ENCODE results near the gene SLC41A3. TPM values are rescaled to one million over a fixed set of nuclear protein-coding genes. Genes with fewer than 3 reads are reported as not detected.

Gene SLC41A3
- total RNA-seq, 1 donor from 2014 or later: 31.6 TPM

- FAIRE-seq: no peak
- Mint-ChIP-seq H3K27me3 (ENCODE audit: low read depth, unreplicated experiment) (peaks cover 22% of the 10 kb centered on the region), H3K36me3 (ENCODE audit: low read depth, unreplicated experiment) (no peaks in the 10 kb centered on the region), H3K4me3 (ENCODE audit: unreplicated experiment) (no peak overlapping the region), H3K9me3 (ENCODE audit: unreplicated experiment) (no peaks in the 10 kb centered on the region), H3K4me1 (ENCODE audit: low read depth, unreplicated experiment) (no peaks in the 10 kb centered on the region), H3K27ac (ENCODE audit: unreplicated experiment) (no peak overlapping the region)
- TF ChIP-seq CTCF (IDR thresholded peaks at IDR 0.05; ENCODE audit: insufficient read depth, low read depth, low read length) (no peak), EZH2 (IDR thresholded peaks at IDR 0.05; ENCODE audit: insufficient read depth, low read length) (no peak)
- DNase-seq (ENCODE audit: low read depth): no peak
- Histone ChIP-seq H3K4me1 (ENCODE audit: insufficient read depth, low read length) (no peaks in the 10 kb centered on the region), H4K20me1 (ENCODE audit: insufficient read depth, low read length) (no peaks in the 10 kb centered on the region), H3K9me3 (ENCODE audit: insufficient read depth, low read depth, low read length) (no peaks in the 10 kb centered on the region), H2AFZ (ENCODE audit: low read depth, low read length) (no peak overlapping the region), H3K36me3 (ENCODE audit: insufficient read depth, low read length) (no peaks in the 10 kb centered on the region), H3K4me2 (ENCODE audit: low read length) (no peak overlapping the region), H3K79me2 (ENCODE audit: insufficient read depth, low read length) (no peaks in the 10 kb centered on the region), H3K4me3 (ENCODE audit: insufficient read depth, low read depth, low read length) (no peak overlapping the region), H3K9ac (ENCODE audit: low read length) (no peak overlapping the region), H3K27me3 (ENCODE audit: insufficient read depth, low read length) (peaks cover 2% of the 10 kb centered on the region), H3K27ac (ENCODE audit: low read depth, low read length) (no peak overlapping the region)
Observed at GRCh38 chr3:126124148-126124868, 40.4 kb upstream of the SLC41A3 start.

DNA sequence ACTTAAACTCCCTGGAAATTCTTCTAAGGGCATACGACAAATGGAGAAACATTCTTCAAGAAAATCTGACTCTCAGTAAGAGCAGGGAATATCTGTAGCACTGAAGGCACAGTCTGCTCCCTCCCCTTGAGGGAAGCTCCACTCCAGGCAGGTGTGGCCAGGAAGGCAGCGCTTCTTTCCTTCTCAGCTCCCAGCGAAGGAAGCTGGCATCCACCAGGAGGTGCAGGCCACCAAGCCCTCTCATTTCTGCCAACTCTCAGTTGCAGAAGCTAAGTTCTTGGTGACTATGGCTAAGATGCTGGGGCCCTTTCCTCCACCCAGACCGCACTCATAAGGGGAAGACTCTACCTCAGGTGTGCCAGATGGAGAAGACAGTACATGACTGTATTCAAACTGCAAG, 37.7 kb upstream of the SLC41A3 start:
- Histone ChIP-seq H3K9me3 (ENCODE audit: insufficient read depth, low read depth, low read length) (no peaks in the 10 kb centered on the region), H3K79me2 (ENCODE audit: insufficient read depth, low read length) (no peaks in the 10 kb centered on the region), H3K4me3 (ENCODE audit: insufficient read depth, low read depth, low read length) (no peak overlapping the region), H3K4me1 (ENCODE audit: insufficient read depth, low read length) (no peaks in the 10 kb centered on the region), H3K27ac (ENCODE audit: low read depth, low read length) (no peak overlapping the region), H4K20me1 (ENCODE audit: insufficient read depth, low read length) (no peaks in the 10 kb centered on the region), H3K36me3 (ENCODE audit: insufficient read depth, low read length) (no peaks in the 10 kb centered on the region), H3K4me2 (ENCODE audit: low read length) (no peak overlapping the region), H3K9ac (ENCODE audit: low read length) (no peak overlapping the region), H2AFZ (ENCODE audit: low read depth, low read length) (no peak overlapping the region), H3K27me3 (ENCODE audit: insufficient read depth, low read length) (peaks cover 2% of the 10 kb centered on the region)
- FAIRE-seq: no peak
- Mint-ChIP-seq H3K27ac (ENCODE audit: unreplicated experiment) (no peak overlapping the region), H3K4me1 (ENCODE audit: low read depth, unreplicated experiment) (no peaks in the 10 kb centered on the region), H3K27me3 (ENCODE audit: low read depth, unreplicated experiment) (peaks cover 26% of the 10 kb centered on the region), H3K4me3 (ENCODE audit: unreplicated experiment) (no peak overlapping the region), H3K9me3 (ENCODE audit: unreplicated experiment) (peaks cover 1% of the 10 kb centered on the region), H3K36me3 (ENCODE audit: low read depth, unreplicated experiment) (no peaks in the 10 kb centered on the region)
- TF ChIP-seq CTCF (IDR thresholded peaks at IDR 0.05; ENCODE audit: insufficient read depth, low read depth, low read length) (no peak), EZH2 (IDR thresholded peaks at IDR 0.05; ENCODE audit: insufficient read depth, low read length) (no peak)
- DNase-seq (ENCODE audit: low read depth): no peak

DNA sequence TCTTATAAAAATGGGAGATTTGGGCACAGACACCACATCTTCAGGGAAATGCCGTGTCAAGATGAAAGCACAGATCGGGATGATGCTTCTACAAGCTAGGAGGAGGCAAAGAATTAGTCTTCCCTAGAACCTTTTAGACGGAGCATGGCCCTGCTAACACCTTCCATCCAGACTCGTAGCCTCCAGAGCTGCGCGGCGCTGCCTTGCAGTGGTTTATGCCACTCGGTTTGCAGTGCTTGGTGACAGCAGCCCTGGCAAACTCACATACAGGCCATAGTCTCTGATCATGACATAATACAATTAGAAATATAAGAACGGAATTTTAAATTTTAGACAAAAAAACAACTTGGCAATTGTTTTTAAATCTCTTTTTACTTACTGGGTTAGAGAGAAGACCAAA, 37.1 kb upstream of the SLC41A3 start:
- Histone ChIP-seq H3K9me3 (ENCODE audit: insufficient read depth, low read depth, low read length) (no peaks in the 10 kb centered on the region), H3K9ac (ENCODE audit: low read length) (no peak overlapping the region), H3K36me3 (ENCODE audit: insufficient read depth, low read length) (no peaks in the 10 kb centered on the region), H2AFZ (ENCODE audit: low read depth, low read length) (no peak overlapping the region), H3K27ac (ENCODE audit: low read depth, low read length) (no peak overlapping the region), H3K27me3 (ENCODE audit: insufficient read depth, low read length) (peaks cover 2% of the 10 kb centered on the region), H3K4me2 (ENCODE audit: low read length) (no peak overlapping the region), H4K20me1 (ENCODE audit: insufficient read depth, low read length) (no peaks in the 10 kb centered on the region), H3K4me1 (ENCODE audit: insufficient read depth, low read length) (no peaks in the 10 kb centered on the region), H3K79me2 (ENCODE audit: insufficient read depth, low read length) (no peaks in the 10 kb centered on the region), H3K4me3 (ENCODE audit: insufficient read depth, low read depth, low read length) (no peak overlapping the region)
- Mint-ChIP-seq H3K36me3 (ENCODE audit: low read depth, unreplicated experiment) (no peaks in the 10 kb centered on the region), H3K4me1 (ENCODE audit: low read depth, unreplicated experiment) (no peaks in the 10 kb centered on the region), H3K27me3 (ENCODE audit: low read depth, unreplicated experiment) (peaks cover 23% of the 10 kb centered on the region), H3K9me3 (ENCODE audit: unreplicated experiment) (peaks cover 1% of the 10 kb centered on the region), H3K4me3 (ENCODE audit: unreplicated experiment) (no peak overlapping the region), H3K27ac (ENCODE audit: unreplicated experiment) (no peak overlapping the region)
- FAIRE-seq (no peak), DNase-seq (ENCODE audit: low read depth) (no peak)
- TF ChIP-seq EZH2 (IDR thresholded peaks at IDR 0.05; ENCODE audit: insufficient read depth, low read length) (no peak), CTCF (IDR thresholded peaks at IDR 0.05; ENCODE audit: insufficient read depth, low read depth, low read length) (no peak)
